ENCODE data around the gene SYNDIG1L. TPM values are rescaled to one million over a fixed set of nuclear protein-coding genes. Genes with fewer than 3 reads are reported as not detected.
"Not testable (repeated sequence)": the region's sequence is repeated elsewhere in the genome, so short reads cannot be mapped to it uniquely, and the experiment has no call there.

The SYNDIG1L gene
- total and polyA plus RNA-seq, 2 donors from 2014 or later: 0.13 to 0.47 TPM

- no peaks in the 10 kb centered on the region for H3K9me3 ChIP-seq (ENCODE audit: control insufficient read depth in 2 of 3, insufficient read depth in 1 of 3, low read length in 3 of 3)
- intact Hi-C loops (cut with DNase I): no loop called here
- no peak for DNase-seq
Observed at GRCh38 chr14:74392616-74393570, 33.1 kb downstream of the SYNDIG1L start.

GRCh38 chr14:74391479-74391878, 34.5 kb downstream of the SYNDIG1L start:
- no peaks in the 10 kb centered on the region for H3K9me3 ChIP-seq (ENCODE audit: control insufficient read depth in 2 of 3, insufficient read depth in 1 of 3, low read length in 3 of 3)
- DNase-seq: no peak
- TF ChIP-seq CTCF (IDR thresholded peaks at IDR 0.05; ENCODE audit: borderline replicate concordance, extremely low read depth, insufficient read depth): no peak
- H3K27me3 ChIP-seq (ENCODE audit: control insufficient read depth, insufficient read depth, low read length): no peaks in the 10 kb centered on the region
- no peak overlapping the region for H3K27ac ChIP-seq (ENCODE audit: low read depth in 2 of 2, low read length in 2 of 2)
- no peaks in the 10 kb centered on the region for H3K36me3 ChIP-seq (ENCODE audit: control insufficient read depth in 2 of 3, insufficient read depth in 3 of 3, low read length in 3 of 3)
- no peak overlapping the region for H3K9ac ChIP-seq (ENCODE audit: low read length in 3 of 3)
- intact Hi-C loops (cut with DNase I): no loop called here
- H3K4me3 ChIP-seq (ENCODE audit: low read length in 3 of 3): no peak overlapping the region
- FAIRE-seq: no peak
- no peaks in the 10 kb centered on the region for H3K4me1 ChIP-seq (ENCODE audit: control insufficient read depth in 2 of 3, insufficient read depth in 2 of 3, low read depth in 1 of 3, low read length in 3 of 3)

More at GRCh38 chr14:74392616-74393570, 33.1 kb downstream of the SYNDIG1L start:
- Histone ChIP-seq H3K4me1 (ENCODE audit: control insufficient read depth in 2 of 3, insufficient read depth in 2 of 3, low read depth in 1 of 3, low read length in 3 of 3) (no peaks in the 10 kb centered on the region), H3K9ac (ENCODE audit: low read length in 3 of 3) (no peak overlapping the region), H3K4me3 (ENCODE audit: low read length in 3 of 3) (no peak overlapping the region), H3K36me3 (ENCODE audit: control insufficient read depth in 2 of 3, insufficient read depth in 3 of 3, low read length in 3 of 3) (no peaks in the 10 kb centered on the region), H3K27me3 (ENCODE audit: control insufficient read depth, insufficient read depth, low read length) (no peaks in the 10 kb centered on the region), H3K27ac (ENCODE audit: low read depth in 2 of 2, low read length in 2 of 2) (no peak overlapping the region)
- no peak for TF ChIP-seq CTCF (IDR thresholded peaks at IDR 0.05; ENCODE audit: borderline replicate concordance, extremely low read depth, insufficient read depth)
- no peak for FAIRE-seq

GRCh38 chr14:74390505-74390904, 35.5 kb downstream of the SYNDIG1L start:
- H3K4me3 ChIP-seq (ENCODE audit: low read length in 3 of 3); H3K27ac ChIP-seq (ENCODE audit: low read depth in 2 of 2, low read length in 2 of 2); H3K4me1 ChIP-seq (ENCODE audit: control insufficient read depth in 2 of 3, insufficient read depth in 2 of 3, low read depth in 1 of 3, low read length in 3 of 3); intact Hi-C loops (cut with DNase I); FAIRE-seq; H3K27me3 ChIP-seq (ENCODE audit: control insufficient read depth, insufficient read depth, low read length); H3K9ac ChIP-seq (ENCODE audit: low read length in 3 of 3); H3K9me3 ChIP-seq (ENCODE audit: control insufficient read depth in 2 of 3, insufficient read depth in 1 of 3, low read length in 3 of 3); H3K36me3 ChIP-seq (ENCODE audit: control insufficient read depth in 2 of 3, insufficient read depth in 3 of 3, low read length in 3 of 3); DNase-seq: not testable (repeated sequence)

GRCh38 chr14:74389980-74390379, 36.0 kb downstream of the SYNDIG1L start:
- Histone ChIP-seq H3K4me1 (ENCODE audit: control insufficient read depth in 2 of 3, insufficient read depth in 2 of 3, low read depth in 1 of 3, low read length in 3 of 3) (no peaks in the 10 kb centered on the region), H3K27me3 (ENCODE audit: control insufficient read depth, insufficient read depth, low read length) (no peaks in the 10 kb centered on the region), H3K27ac (ENCODE audit: low read depth in 2 of 2, low read length in 2 of 2) (no peak overlapping the region), H3K9ac (ENCODE audit: low read length in 3 of 3) (no peak overlapping the region), H3K9me3 (ENCODE audit: control insufficient read depth in 2 of 3, insufficient read depth in 1 of 3, low read length in 3 of 3) (no peaks in the 10 kb centered on the region), H3K4me3 (ENCODE audit: low read length in 3 of 3) (no peak overlapping the region), H3K36me3 (ENCODE audit: control insufficient read depth in 2 of 3, insufficient read depth in 3 of 3, low read length in 3 of 3) (no peaks in the 10 kb centered on the region)
- no peak for TF ChIP-seq CTCF (IDR thresholded peaks at IDR 0.05; ENCODE audit: borderline replicate concordance, extremely low read depth, insufficient read depth)
- intact Hi-C loops (cut with DNase I): no loop called here
- FAIRE-seq (no peak), DNase-seq (no peak)

Measured in kidney (tissue), 14 donors.